IMR-90 (cell line): ENCODE results near the gene PLXDC2. TPM values are rescaled to one million over a fixed set of nuclear protein-coding genes. Genes with fewer than 3 reads are reported as not detected.

ENCODE experiments used
- ATAC-seq: fragments of 200-7000 bp; cut with Tn5 transposase; 2 replicates; pipeline ENCODE4 v1.9.1; 2020; ENCODE audit warnings: low read depth, mild to moderate bottlenecking, moderate library complexity
- BruUV-seq: library from RNA; stranded (reverse); fragments of 400-500 nt; replicated peaks from 2 replicates; lab custom pipeline; 2021; lab: Mats Ljungman, UMichigan
- CTCF ChIA-PET: fragments of 300-600 bp; formaldehyde crosslinking; extraction: SDS; loops from one replicate; lab custom pipeline; 2021; ENCODE audit warnings: antibody characterized with exemption; lab: Yijun Ruan, JAX
- POLR2A ChIA-PET: fragments of 300-600 bp; sonication (Branson Sonifier 250); formaldehyde crosslinking; loops from one replicate; lab custom pipeline; 2022; ENCODE audit warnings: antibody characterized with exemption; ENCODE audit not compliant: unreplicated experiment; lab: Charles Lee
- DNase-seq: peaks from one replicate; pipeline ENCODE4 v3.0.0; 2013
- H2AFZ ChIP-seq: replicated peaks from 2 replicates; pipeline ENCODE3; 2013; ENCODE audit warnings: low read length, mild to moderate bottlenecking; ENCODE audit not compliant: poor library complexity
- H2AK5ac ChIP-seq: 2 replicates; pipeline ENCODE4 v1.6.1; 2013; ENCODE audit warnings: low read depth, low read length, inconsistent platforms
- H2AK9ac ChIP-seq: replicated peaks from 2 replicates; pipeline ENCODE3; 2013; ENCODE audit warnings: mild to moderate bottlenecking, low read depth, low read length, moderate library complexity; ENCODE audit not compliant: poor library complexity
- H2BK120ac ChIP-seq: 2 replicates; pipeline ENCODE4 v1.6.1; 2013; ENCODE audit warnings: low read depth, low read length, inconsistent platforms
- H2BK15ac ChIP-seq: 3 replicates; pipeline ENCODE4 v1.6.1; 2013; ENCODE audit warnings: low read depth, low read length, inconsistent platforms
- H2BK20ac ChIP-seq: 2 replicates; pipeline ENCODE4 v1.6.1; 2013; ENCODE audit warnings: low read depth, mild to moderate bottlenecking, inconsistent platforms, low read length, moderate library complexity
- H2BK5ac ChIP-seq: 2 replicates; pipeline ENCODE4 v1.6.1; 2013; ENCODE audit warnings: mild to moderate bottlenecking, low read depth, low read length, inconsistent platforms; ENCODE audit not compliant: poor library complexity, severe bottlenecking
- H3K14ac ChIP-seq: replicated peaks from 2 replicates; pipeline ENCODE4 v1.6.1; 2013; ENCODE audit warnings: low read depth, low read length, inconsistent platforms
- H3K18ac ChIP-seq: 2 replicates; pipeline ENCODE4 v1.6.1; 2013; ENCODE audit warnings: low read depth, low read length, control low read depth
- H3K23ac ChIP-seq: 2 replicates; pipeline ENCODE4 v1.6.1; 2013; ENCODE audit warnings: low read depth, low read length, inconsistent platforms
- H3K27ac ChIP-seq: 2 replicates; pipeline ENCODE4 v1.5.1; 2013; ENCODE audit warnings: mild to moderate bottlenecking, control low read depth, low read length; ENCODE audit not compliant: insufficient read depth
- H3K27me3 ChIP-seq: 2 replicates; pipeline ENCODE4 v1.6.1; 2013; ENCODE audit warnings: low read length; ENCODE audit not compliant: control insufficient read depth, insufficient read depth
- H3K36me3 ChIP-seq: 2 replicates; pipeline ENCODE4 v1.6.1; 2013; ENCODE audit warnings: low read length, mixed read lengths; ENCODE audit not compliant: control insufficient read depth, insufficient read depth
- H3K4ac ChIP-seq: 2 replicates; pipeline ENCODE4 v1.6.1; 2013; ENCODE audit warnings: low read depth, low read length, inconsistent platforms
- H3K4me1 ChIP-seq: 2 replicates; pipeline ENCODE4 v1.6.1; 2013; ENCODE audit warnings: low read length, mixed read lengths; ENCODE audit not compliant: control insufficient read depth, insufficient read depth
- H3K4me2 ChIP-seq: 2 replicates; pipeline ENCODE4 v1.6.1; 2013; ENCODE audit warnings: low read depth, mild to moderate bottlenecking, control low read depth, low read length, moderate library complexity
- H3K4me3 ChIP-seq: 2 replicates; pipeline ENCODE4 v1.5.1; 2013; ENCODE audit warnings: low read depth, mild to moderate bottlenecking, control low read depth, low read length, moderate library complexity; ENCODE audit not compliant: insufficient read depth
- H3K56ac ChIP-seq: 2 replicates; pipeline ENCODE4 v1.6.1; 2013; ENCODE audit warnings: low read length, inconsistent platforms; ENCODE audit not compliant: insufficient read depth; ENCODE audit errors: extremely low read depth
- H3K79me1 ChIP-seq, 2 experiments: 2 replicates each; pipeline ENCODE4 v1.6.1; 2013; ENCODE audit warnings: low read length in 2 of 2, inconsistent platforms in 1 of 2, low read depth in 1 of 2
- H3K9ac ChIP-seq: 2 replicates; pipeline ENCODE4 v1.6.1; 2013; ENCODE audit warnings: low read depth, low read length, control low read depth
- H3K9me1 ChIP-seq: 2 replicates; pipeline ENCODE4 v1.6.1; 2013; ENCODE audit warnings: low read length, inconsistent platforms; ENCODE audit not compliant: insufficient read depth
- H3K9me3 ChIP-seq: 2 replicates; pipeline ENCODE4 v1.6.1; 2013; ENCODE audit warnings: low read length; ENCODE audit not compliant: control insufficient read depth, insufficient read depth
- H4K20me1 ChIP-seq: 2 replicates; pipeline ENCODE4 v1.6.1; 2013; ENCODE audit warnings: low read length, inconsistent platforms; ENCODE audit not compliant: insufficient read depth
- H4K5ac ChIP-seq: 2 replicates; pipeline ENCODE4 v1.6.1; 2013; ENCODE audit warnings: mild to moderate bottlenecking, low read depth, low read length, control low read depth
- H4K8ac ChIP-seq, 2 experiments: 2 replicates each; pipeline ENCODE4 v1.6.1; 2013; ENCODE audit warnings: low read depth in 2 of 2, low read length in 2 of 2, control low read depth in 1 of 2, inconsistent platforms in 1 of 2
- H4K91ac ChIP-seq: 2 replicates; pipeline ENCODE4 v1.6.1; 2013; ENCODE audit warnings: low read depth, low read length, inconsistent platforms; ENCODE audit not compliant: insufficient read depth
- RAD21 ChIP-seq: IDR thresholded peaks from 2 replicates; pipeline ENCODE4 v1.6.1; 2012; ENCODE audit warnings: low read length, improper control_type of control experiment
- WGBS, 2 experiments: methylation state at CpG; one replicate each; pipeline versions ENCODE4 v1.1.5 to v1.1.7; 2013; ENCODE audit warnings: missing lambda C conversion rate in 2 of 2; ENCODE audit not compliant: insufficient read length in 1 of 2; ENCODE audit errors: extremely low coverage in 2 of 2; 5-methylcytosine and 5-hydroxymethylcytosine counted together
- dilution Hi-C: fragments of 300-500 bp; cut with HindIII; formaldehyde crosslinking; loops from one replicate; pipeline ENCODE4 v1.14.3; 2018; ENCODE audit warnings: low sequenced_read_pairs; ENCODE audit not compliant: unreplicated experiment
- in situ Hi-C: fragments of 300-500 bp; cut with MboI; formaldehyde crosslinking; loops from 3 replicates; pipeline ENCODE4 v1.14.3; 2019; ENCODE audit warnings: low sequenced_read_pairs, inconsistent platforms, mixed read lengths
- intact Hi-C: fragments of 100-400 bp; cut with micrococcal nuclease; formaldehyde crosslinking; loops from 2 replicates; pipeline ENCODE4 v1.10.0; 2022
- polyA plus RNA-seq, 3 experiments: library from polyadenylated mRNA; depleted of rRNA; stranded (reverse); fragments of >200 nt; gene quantifications; 2 replicates each; pipeline ENCODE4 v1.2.3, GENCODE V29; 2012; ENCODE audit warnings: low replicate concordance in 1 of 3
- total RNA-seq: library from RNA; depleted of rRNA; stranded (reverse); fragments of >200 nt; gene quantifications from 2 replicates; pipeline ENCODE4 v1.2.3, GENCODE V29; 2012

Gene PLXDC2
- total and polyA plus RNA-seq, 2 of the 4 experiments (the other 2 are of a cell fraction): 3.2 to 6.1 TPM

DNA sequence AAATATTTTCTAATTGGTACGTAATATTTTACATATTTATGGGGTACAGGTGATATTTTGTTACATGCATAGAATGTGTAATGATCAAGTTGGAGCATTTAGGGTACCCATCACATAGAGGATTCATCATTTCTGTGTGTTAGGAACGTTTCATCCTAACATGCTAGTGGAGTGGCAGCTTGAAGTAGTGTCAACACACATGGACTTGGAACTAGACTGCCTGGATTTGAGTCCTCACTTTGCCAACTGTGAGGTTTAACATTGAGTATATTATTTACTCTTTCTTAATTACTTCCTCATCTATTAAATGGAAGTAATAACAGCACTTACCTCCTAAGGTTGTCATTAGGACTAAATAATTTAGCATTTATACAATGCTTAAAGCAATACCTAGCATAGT lies 241.9 kb downstream of the PLXDC2 start:
- H2BK15ac ChIP-seq: no peak overlapping the region
- H3K14ac ChIP-seq: no peak overlapping the region
- H4K20me1 ChIP-seq: no peaks in the 10 kb centered on the region
- H3K4ac ChIP-seq: no peak overlapping the region
- H3K27me3 ChIP-seq: no peaks in the 10 kb centered on the region
- intact Hi-C loops (no loop called here), in situ Hi-C loops (no loop called here), dilution Hi-C loops (no loop called here)
- H2AK5ac ChIP-seq: no peak overlapping the region
- H2AFZ ChIP-seq: no peak overlapping the region
- ChIA-PET POLR2A (no interaction called here), CTCF (no interaction called here)
- WGBS, 2 experiments: no CpG with 5 or more reads among the region's 2 CpGs
- H3K36me3 ChIP-seq: no peaks in the 10 kb centered on the region
- ATAC-seq (no peak), DNase-seq (no peak)
- H3K79me1 ChIP-seq: no peaks in the 10 kb centered on the region
- no peak overlapping the region for H3K9ac ChIP-seq
- H2BK20ac ChIP-seq: no peak overlapping the region
- no peaks in the 10 kb centered on the region for H3K9me1 ChIP-seq
- H4K8ac ChIP-seq: no peak overlapping the region
- no peak overlapping the region for H3K4me2 ChIP-seq
- H3K4me3 ChIP-seq: no peak overlapping the region
- no peak for TF ChIP-seq RAD21
- no peak overlapping the region for H2BK5ac ChIP-seq
- no peak overlapping the region for H3K56ac ChIP-seq
- H3K27ac ChIP-seq: no peak overlapping the region
- no peak overlapping the region for H2AK9ac ChIP-seq
- H4K91ac ChIP-seq: no peak overlapping the region
- H3K9me3 ChIP-seq: no peaks in the 10 kb centered on the region
- no peaks in the 10 kb centered on the region for H3K4me1 ChIP-seq
- no peak overlapping the region for H3K23ac ChIP-seq
- BruUV-seq: no TSS peak
- H3K18ac ChIP-seq: no peak overlapping the region
- no peak overlapping the region for H2BK120ac ChIP-seq
- H4K5ac ChIP-seq: no peak overlapping the region
